NCI-H2029 treated with DMSO at 0.1 percent for 48 hours (cell line): ENCODE data around the gene HBE1.

ENCODE experiments used
- DNase-seq: peaks from one replicate; lab custom pipeline; 2025; lab: John Stamatoyannopoulos, UW

The HBE1 gene

DNA sequence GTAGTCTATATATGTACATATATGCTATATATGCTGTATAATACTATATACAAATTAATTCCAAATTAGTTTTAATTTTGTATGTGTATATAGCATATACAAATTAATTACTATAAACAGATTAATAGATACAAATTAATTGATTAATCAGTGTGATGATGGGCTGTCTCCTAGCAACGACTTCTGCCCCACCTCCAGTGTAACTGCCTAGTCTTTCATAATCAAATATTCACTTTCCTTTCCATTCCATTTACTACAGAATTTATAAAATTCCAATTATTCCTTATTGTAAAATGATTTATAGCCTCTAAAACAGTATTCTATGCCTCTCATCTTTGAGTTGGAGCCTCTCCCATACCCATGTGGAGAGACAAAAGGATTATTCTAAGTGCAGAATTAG, 36.4 kb downstream of the HBE1 start:
- no peak for DNase-seq

DNA sequence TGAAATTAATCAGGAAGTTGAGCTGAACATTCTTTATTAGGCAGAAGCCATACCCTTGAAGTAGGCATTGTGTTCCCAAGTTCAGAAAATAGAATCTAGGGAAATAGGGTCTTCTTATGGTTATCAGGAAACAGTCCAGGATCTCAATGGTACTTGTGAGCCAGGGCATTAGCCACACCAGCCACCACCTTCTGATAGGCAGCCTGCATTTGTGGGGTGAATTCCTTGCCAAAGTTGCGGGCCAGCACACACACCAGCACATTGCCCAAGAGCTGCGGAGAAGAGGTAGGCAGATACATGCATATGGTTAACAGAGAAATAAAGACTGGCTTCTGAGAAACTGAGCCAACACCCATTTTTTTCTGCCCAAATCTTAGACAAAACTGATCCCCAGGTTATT, 36.9 kb downstream of the HBE1 start:
- no peak for DNase-seq

DNA sequence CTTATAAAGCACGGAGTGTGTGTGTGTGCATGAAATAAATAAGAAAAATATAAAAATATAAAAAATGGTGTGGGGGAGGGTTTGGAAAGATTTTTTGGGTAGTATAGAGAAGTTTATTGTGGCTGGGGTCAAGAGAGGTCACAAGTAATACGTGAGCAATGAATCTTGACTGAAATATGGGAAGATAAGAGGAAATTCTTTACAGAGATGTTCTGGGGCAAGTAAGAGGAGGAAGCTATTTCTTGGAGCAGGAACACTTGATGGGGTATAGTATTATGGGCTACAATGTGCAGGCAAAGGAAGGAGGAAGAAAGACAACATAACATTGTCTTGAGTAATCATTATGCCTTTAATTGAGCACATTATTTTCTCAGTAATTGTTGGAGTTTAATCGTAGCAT, 37.6 kb downstream of the HBE1 start:
- no peak for DNase-seq

DNA sequence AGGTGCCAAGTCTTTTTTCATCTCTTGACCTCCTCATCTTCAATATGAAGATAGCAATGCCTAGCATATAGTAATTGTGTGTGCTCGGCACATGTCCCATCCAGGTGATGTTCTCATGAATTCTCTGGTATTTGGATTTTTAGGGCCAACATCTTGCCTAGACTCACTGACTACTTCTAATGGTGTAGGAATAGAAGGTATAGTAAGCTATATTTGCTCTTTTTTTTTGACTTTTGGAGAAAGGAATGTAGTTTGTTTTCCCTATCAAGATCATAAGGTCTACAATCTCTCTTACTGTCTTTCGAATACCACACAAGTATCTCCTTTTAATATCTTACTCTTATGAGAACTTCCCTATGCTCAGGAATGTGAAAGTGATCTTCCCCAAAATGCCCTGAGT, 38.6 kb downstream of the HBE1 start:
- no peak for DNase-seq

DNA sequence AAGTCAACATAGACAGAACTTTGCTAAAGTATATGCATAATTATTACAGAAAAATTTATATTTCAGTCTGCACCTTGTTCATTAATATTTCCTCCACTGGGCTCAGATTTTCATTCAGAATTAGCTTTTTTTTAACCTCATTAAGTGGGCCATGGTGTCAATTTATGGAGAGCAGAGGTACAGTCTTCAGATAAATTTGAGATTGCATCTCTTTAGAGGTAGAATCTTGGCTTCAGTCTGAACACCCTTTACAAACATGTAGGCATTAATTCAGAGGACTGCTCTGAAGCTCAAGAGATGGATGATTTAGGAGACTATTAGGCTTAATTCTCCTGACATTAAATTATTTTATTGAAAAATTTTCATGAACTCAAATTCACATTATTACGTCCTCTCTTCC, 39.5 kb downstream of the HBE1 start:
- no peak for DNase-seq

DNA sequence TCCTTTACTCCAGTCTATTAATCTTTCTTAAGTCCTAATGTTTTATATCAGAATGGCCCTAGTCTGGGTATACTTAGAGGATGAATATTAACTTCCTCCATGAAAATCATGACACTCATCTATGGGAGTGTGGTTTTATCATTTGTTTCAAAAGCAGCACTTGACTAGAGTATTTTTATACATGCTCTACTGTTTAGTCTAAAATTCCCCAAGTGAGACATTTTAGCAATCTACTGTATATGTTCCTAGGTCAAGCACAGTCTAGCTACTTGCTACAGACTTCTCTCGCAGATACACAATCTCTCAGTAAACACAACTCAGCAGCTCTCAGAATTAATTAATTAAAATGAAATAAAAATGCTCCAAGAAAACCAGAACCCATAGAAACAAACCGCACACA, 39.9 kb downstream of the HBE1 start:
- no peak for DNase-seq

DNA sequence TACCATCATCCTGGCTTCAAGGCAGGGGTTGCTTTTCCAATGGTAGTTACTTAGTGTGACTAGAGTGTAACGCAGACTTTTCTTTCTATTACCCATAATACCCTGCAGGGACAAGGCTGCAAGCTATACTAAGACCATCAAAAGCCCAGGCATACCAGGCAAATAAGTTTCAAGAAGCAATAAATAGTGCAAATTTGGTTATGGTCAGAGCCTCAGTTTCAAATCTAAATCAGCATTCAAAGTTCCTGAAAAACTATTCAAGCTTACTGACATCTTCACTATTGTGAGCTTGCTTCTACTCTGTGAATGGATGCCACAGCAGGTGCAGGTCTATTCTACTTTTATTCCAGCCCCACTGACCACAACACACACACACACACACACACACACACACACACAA, 40.4 kb downstream of the HBE1 start:
- no peak for DNase-seq

DNA sequence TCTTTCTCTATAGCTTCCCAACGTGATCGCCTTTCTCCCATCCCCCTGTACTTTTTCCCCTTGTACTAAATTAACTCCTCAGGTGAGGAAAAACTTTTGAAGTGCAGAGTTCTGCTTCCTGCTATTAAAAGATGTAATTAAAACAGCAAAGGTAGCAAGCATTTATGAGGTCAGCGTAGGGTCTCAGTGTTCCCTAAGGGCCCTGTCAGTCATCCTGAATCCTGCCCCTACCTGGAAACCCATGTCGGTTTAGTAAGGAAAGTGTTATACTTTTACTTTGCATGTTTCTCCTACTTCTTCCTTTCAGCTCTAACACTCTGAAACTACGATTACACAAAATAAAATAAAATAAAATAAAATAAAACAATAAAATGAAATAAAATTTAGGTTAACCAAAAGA, 41.6 kb downstream of the HBE1 start:
- no peak for DNase-seq

DNA sequence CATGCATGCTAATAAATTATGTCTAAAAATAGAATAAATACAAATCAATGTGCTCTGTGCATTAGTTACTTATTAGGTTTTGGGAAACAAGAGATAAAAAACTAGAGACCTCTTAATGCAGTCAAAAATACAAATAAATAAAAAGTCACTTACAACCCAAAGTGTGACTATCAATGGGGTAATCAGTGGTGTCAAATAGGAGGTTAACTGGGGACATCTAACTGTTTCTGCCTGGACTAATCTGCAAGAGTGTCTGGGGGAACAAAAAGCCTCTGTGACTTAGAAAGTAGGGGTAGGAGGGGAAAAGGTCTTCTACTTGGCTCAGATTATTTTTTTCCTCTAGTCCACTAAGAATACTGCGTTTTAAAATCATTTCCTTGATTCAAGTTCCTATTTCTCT, 42.1 kb downstream of the HBE1 start:
- no peak for DNase-seq

DNA sequence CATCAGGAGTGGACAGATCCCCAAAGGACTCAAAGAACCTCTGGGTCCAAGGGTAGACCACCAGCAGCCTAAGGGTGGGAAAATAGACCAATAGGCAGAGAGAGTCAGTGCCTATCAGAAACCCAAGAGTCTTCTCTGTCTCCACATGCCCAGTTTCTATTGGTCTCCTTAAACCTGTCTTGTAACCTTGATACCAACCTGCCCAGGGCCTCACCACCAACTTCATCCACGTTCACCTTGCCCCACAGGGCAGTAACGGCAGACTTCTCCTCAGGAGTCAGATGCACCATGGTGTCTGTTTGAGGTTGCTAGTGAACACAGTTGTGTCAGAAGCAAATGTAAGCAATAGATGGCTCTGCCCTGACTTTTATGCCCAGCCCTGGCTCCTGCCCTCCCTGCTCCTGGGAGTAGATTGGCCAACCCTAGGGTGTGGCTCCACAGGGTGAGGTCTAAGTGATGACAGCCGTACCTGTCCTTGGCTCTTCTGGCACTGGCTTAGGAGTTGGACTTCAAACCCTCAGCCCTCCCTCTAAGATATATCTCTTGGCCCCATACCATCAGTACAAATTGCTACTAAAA, 42.9 kb downstream of the HBE1 start, which contains the start of gene HBB:
TSS of gene HBB (minus strand) at position 340 of the 579 bp plus-strand sequence. CDS start at position 290, 50 bp downstream.
- no peak for DNase-seq

DNA sequence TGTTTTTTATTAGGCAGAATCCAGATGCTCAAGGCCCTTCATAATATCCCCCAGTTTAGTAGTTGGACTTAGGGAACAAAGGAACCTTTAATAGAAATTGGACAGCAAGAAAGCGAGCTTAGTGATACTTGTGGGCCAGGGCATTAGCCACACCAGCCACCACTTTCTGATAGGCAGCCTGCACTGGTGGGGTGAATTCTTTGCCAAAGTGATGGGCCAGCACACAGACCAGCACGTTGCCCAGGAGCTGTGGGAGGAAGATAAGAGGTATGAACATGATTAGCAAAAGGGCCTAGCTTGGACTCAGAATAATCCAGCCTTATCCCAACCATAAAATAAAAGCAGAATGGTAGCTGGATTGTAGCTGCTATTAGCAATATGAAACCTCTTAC, 44.3 kb downstream of the HBE1 start:
- DNase-seq, result no peak

DNA sequence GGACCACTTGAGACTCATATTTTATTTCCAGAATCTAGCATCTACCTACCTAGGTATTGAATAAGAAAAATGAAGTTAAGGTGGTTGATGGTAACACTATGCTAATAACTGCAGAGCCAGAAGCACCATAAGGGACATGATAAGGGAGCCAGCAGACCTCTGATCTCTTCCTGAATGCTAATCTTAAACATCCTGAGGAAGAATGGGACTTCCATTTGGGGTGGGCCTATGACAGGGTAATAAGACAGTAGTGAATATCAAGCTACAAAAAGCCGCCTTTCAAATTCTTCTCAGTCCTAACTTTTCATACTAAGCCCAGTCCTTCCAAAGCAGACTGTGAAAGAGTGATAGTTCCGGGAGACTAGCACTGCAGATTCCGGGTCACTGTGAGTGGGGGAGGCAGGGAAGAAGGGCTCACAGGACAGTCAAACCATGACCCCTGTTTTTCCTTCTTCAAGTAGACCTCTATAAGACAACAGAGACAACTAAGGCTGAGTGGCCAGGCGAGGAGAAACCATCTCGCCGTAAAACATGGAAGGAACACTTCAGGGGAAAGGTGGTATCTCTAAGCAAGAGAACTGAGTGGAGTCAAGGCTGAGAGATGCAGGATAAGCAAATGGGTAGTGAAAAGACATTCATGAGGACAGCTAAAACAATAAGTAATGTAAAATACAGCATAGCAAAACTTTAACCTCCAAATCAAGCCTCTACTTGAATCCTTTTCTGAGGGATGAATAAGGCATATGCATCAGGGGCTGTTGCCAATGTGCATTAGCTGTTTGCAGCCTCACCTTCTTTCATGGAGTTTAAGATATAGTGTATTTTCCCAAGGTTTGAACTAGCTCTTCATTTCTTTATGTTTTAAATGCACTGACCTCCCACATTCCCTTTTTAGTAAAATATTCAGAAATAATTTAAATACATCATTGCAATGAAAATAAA, 44.9 kb downstream of the HBE1 start:
- DNase-seq, result no peak

DNA sequence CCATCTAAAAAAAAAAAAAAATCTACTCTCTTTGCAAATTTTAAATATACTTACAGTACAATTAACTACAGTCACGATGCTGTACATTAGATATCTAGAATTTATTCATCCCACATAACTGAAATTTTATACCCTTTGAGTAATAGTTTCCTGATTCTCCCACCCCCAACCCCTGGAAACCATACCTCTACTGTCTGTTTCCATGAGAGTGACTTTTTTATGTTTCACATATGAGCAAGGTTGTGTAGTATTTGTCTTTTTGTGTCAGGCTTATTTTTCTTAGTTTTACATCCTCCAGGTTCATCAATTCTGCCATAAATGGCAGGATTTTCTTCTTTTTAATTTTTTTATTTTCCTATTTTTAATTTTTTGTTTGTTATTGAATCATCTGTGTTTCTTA, 46.1 kb downstream of the HBE1 start:
- DNase-seq, result no peak

DNA sequence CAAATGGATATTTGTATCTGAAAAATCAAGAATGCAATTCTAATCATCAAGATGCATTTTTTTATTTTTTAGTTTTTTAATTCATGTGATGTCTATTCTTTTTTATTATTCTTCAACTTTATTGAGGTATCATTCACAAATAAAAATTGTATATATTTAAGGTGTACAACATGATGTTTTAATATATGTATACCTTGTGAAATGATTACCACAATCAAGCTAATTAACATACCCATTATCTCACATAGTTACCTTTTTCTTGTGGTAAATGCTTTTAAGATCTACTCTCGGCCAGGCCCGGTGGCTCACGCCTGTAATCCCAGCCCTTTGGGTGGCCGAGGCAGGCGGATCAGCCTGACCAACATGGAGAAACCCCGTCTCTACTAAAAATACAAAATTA, 46.6 kb downstream of the HBE1 start:
- DNase-seq, result no peak
